SK-N-SH (cell line): ENCODE results near the gene HEMK1. TPM values are rescaled to one million over a fixed set of nuclear protein-coding genes. Genes with fewer than 3 reads are reported as not detected.

Experiments
- CTCF ChIA-PET: fragments of 300-600, 350-600 bp; formaldehyde crosslinking; extraction: SDS; loops from one replicate; lab custom pipeline; 2021; lab: Yijun Ruan, JAX
- POLR2A ChIA-PET: fragments of 350-600 bp; sonication (Branson Sonifier 250); formaldehyde crosslinking; extraction: SDS; loops from one replicate; lab custom pipeline; 2020; ENCODE audit warnings: antibody characterized with exemption, inconsistent platforms; lab: Yijun Ruan, JAX
- DNase-seq: peaks from one replicate; pipeline ENCODE4 v3.0.0; 2012
- H2AFZ ChIP-seq: fragments of 200-600 bp; sonication (generic); 2 replicates; pipeline ENCODE4 v1.8.1; 2016; ENCODE audit warnings: antibody characterized with exemption, mild to moderate bottlenecking, low read depth
- H3F3A ChIP-seq: fragments of 200-600 bp; sonication (generic); replicated peaks from 2 replicates; pipeline ENCODE3; 2016; ENCODE audit warnings: antibody characterized with exemption, mild to moderate bottlenecking; ENCODE audit not compliant: insufficient read depth
- H3K27ac ChIP-seq, 2 experiments: fragments of 200-500 bp in 1 of 2; fragments of 200-600 bp in 1 of 2; sonication (Bioruptor generic) in 1 of 2; sonication (generic), shearing (Covaris generic) in 1 of 2; 2 replicates each; pipeline versions ENCODE4 v1.5.1 to v1.6.1; 2014 to 2016; ENCODE audit warnings: low read depth in 2 of 2, inconsistent platforms in 1 of 2, low read length in 1 of 2, mild to moderate bottlenecking in 1 of 2, mixed read lengths in 1 of 2
- H3K27me3 ChIP-seq: fragments of 200-600 bp; sonication (generic), shearing (Covaris generic); 2 replicates; pipeline ENCODE4 v1.6.1; 2016; ENCODE audit warnings: mixed run types; ENCODE audit not compliant: insufficient read depth
- H3K36me3 ChIP-seq, 2 experiments: fragments of 200-500 bp in 1 of 2; fragments of 200-600 bp in 1 of 2; sonication (Bioruptor generic) in 1 of 2; sonication (generic) in 1 of 2; replicated peaks in 1 of 2; 2 replicates each; pipeline versions ENCODE3 to v1.5.1; 2014 to 2016; ENCODE audit warnings: low read length in 1 of 2, mild to moderate bottlenecking in 1 of 2; ENCODE audit not compliant: insufficient read depth in 2 of 2, control insufficient read depth in 1 of 2
- H3K4me1 ChIP-seq, 2 experiments: fragments of 200-500 bp in 1 of 2; fragments of 200-600 bp in 1 of 2; sonication (Bioruptor generic) in 1 of 2; sonication (generic), shearing (Covaris generic) in 1 of 2; 2 replicates each; pipeline versions ENCODE4 v1.5.1 to v1.6.1; 2014 to 2016; ENCODE audit warnings: low read depth in 1 of 2, low read length in 1 of 2, mixed run types in 1 of 2; ENCODE audit not compliant: insufficient read depth in 2 of 2, control insufficient read depth in 1 of 2
- H3K4me2 ChIP-seq: fragments of 200-600 bp; sonication (generic), shearing (Covaris generic); 2 replicates; pipeline ENCODE4 v1.6.1; 2017; ENCODE audit warnings: mixed run types
- H3K4me3 ChIP-seq, 2 experiments: fragments of 200-500 bp in 1 of 2; fragments of 200-600 bp in 1 of 2; sonication (Bioruptor generic) in 1 of 2; sonication (generic), shearing (Covaris generic) in 1 of 2; 2 replicates each; pipeline versions ENCODE4 v1.5.1 to v1.8.1; 2014 to 2016; ENCODE audit warnings: low read depth in 2 of 2, inconsistent platforms in 1 of 2, low read length in 1 of 2, mild to moderate bottlenecking in 1 of 2, mixed read lengths in 1 of 2, moderate library complexity in 1 of 2
- H3K79me2 ChIP-seq: fragments of 200-600 bp; sonication (generic); 2 replicates; pipeline ENCODE4 v1.8.1; 2017; ENCODE audit warnings: mild to moderate bottlenecking; ENCODE audit not compliant: insufficient read depth
- H3K9ac ChIP-seq: fragments of 200-600 bp; sonication (generic); 2 replicates; pipeline ENCODE4 v1.6.1; 2017; ENCODE audit warnings: mixed run types
- H3K9me2 ChIP-seq: fragments of 200-600 bp; sonication (generic); 2 replicates; pipeline ENCODE4 v1.6.1; 2017; ENCODE audit warnings: mixed run types
- H3K9me3 ChIP-seq: fragments of 200-600 bp; sonication (generic); 2 replicates; pipeline ENCODE4 v1.6.1; 2017; ENCODE audit warnings: mixed run types, mild to moderate bottlenecking, moderate library complexity
- H4K20me1 ChIP-seq: fragments of 200-600 bp; sonication (generic); 2 replicates; pipeline ENCODE4 v1.6.1; 2017; ENCODE audit warnings: mild to moderate bottlenecking, mixed run types; ENCODE audit not compliant: insufficient read depth
- FOXJ3 ChIP-seq: sonication (generic); formaldehyde crosslinking; IDR thresholded peaks from 2 replicates; pipeline ENCODE4 v1.5.1; 2020; ENCODE audit warnings: mild to moderate bottlenecking, missing genetic modification reagents
- GABPA ChIP-seq: IDR thresholded peaks from 2 replicates; pipeline ENCODE4 v1.4.0; 2012; ENCODE audit warnings: low read depth, mild to moderate bottlenecking
- GATA2 ChIP-seq: sonication (generic); formaldehyde crosslinking; IDR thresholded peaks from 2 replicates; pipeline ENCODE4 v1.5.0; 2020; ENCODE audit warnings: mild to moderate bottlenecking, missing genetic modification reagents
- NFIC ChIP-seq: IDR thresholded peaks from 2 replicates; pipeline ENCODE4 v1.4.0; 2012; ENCODE audit warnings: borderline replicate concordance
- POLR2AphosphoS5 ChIP-seq: IDR thresholded peaks from 2 replicates; pipeline ENCODE4 v1.6.1; 2012; ENCODE audit warnings: low read depth, low read length
- SIN3A ChIP-seq: IDR thresholded peaks from 2 replicates; pipeline ENCODE4 v1.6.1; 2012; ENCODE audit warnings: low read depth, mild to moderate bottlenecking, low read length, moderate library complexity, borderline replicate concordance
- TCF12 ChIP-seq: IDR thresholded peaks from 2 replicates; pipeline ENCODE4 v1.4.0; 2012
- TEAD4 ChIP-seq: IDR thresholded peaks from 2 replicates; pipeline ENCODE4 v1.4.0; 2012; ENCODE audit warnings: mild to moderate bottlenecking, borderline replicate concordance; ENCODE audit not compliant: insufficient read depth
- USF1 ChIP-seq: IDR thresholded peaks from 2 replicates; pipeline ENCODE4 v1.4.0; 2012; ENCODE audit warnings: low read depth, borderline replicate concordance
- YY1 ChIP-seq: IDR thresholded peaks from 2 replicates; pipeline ENCODE4 v1.4.0; 2012; ENCODE audit warnings: low read depth, mild to moderate bottlenecking
- WGBS: methylation state at CpG from one replicate; pipeline ENCODE4 v1.1.6; 2017; ENCODE audit warnings: low lambda C conversion rate; 5-methylcytosine and 5-hydroxymethylcytosine counted together
- polyA plus RNA-seq, 3 experiments: library from polyadenylated mRNA; depleted of rRNA; stranded (reverse); fragments of >200 nt; gene quantifications; 2 replicates each; pipeline ENCODE4 v1.2.3, GENCODE V29; 2012
- TF ChIP-seq, protein P1 (sequence below): IDR thresholded peaks from 2 replicates; pipeline ENCODE4 v1.4.0; 2012; ENCODE audit warnings: low read depth, borderline replicate concordance
- TF ChIP-seq, protein P2 (sequence below): IDR thresholded peaks from 2 replicates; pipeline ENCODE4; 2012
- TF ChIP-seq, protein P3 (sequence below): fragments of 200-600 bp; sonication (generic); IDR thresholded peaks from 2 replicates; pipeline ENCODE4 v1.6.1; 2017; ENCODE audit warnings: antibody characterized with exemption, mild to moderate bottlenecking, moderate library complexity

Gene HEMK1
- polyA plus RNA-seq, 1 of the 3 experiments (the other 2 are of a cell fraction): 15.4 TPM

DNA sequence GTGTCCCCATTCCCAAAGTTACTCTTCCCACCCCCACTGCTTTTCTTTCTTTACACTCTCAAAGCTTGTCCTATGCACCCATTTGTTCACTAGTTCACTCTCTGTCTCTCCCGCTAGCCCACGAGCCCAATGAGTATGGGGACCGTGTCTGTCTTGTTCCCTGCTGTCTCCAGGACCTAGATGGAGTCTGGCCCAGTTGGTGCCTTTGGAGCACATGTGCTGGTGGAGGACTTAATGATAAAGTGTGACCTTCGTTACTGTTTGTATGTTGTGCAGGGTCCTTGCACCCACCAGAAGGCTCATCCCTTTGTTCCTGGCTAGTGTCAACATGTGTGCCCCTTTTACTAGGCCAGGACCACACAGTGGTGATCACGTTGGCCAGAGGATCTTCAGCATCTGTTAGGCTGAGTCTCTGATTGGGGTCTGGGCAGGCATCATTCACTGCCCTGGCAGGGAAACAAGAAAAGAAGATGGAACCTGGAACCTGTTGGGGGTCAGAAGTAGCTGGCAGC is 34.8 kb downstream of the HEMK1 start:
- Histone ChIP-seq H3K36me3 (peaks cover 0 to 4% of the 10 kb centered on the region in 2 experiments), H3K27me3 (no peaks in the 10 kb centered on the region), H3K9me2 (no peaks in the 10 kb centered on the region), H3K9me3 (no peaks in the 10 kb centered on the region), H4K20me1 (no peaks in the 10 kb centered on the region), H3K9ac (no peak overlapping the region), H3K4me3 (no peak overlapping the region), H2AFZ (no peak overlapping the region), H3K4me2 (no peak overlapping the region), H3F3A (no peaks in the 10 kb centered on the region), H3K79me2 (no peaks in the 10 kb centered on the region), H3K4me1 (peaks cover 17 to 42% of the 10 kb centered on the region in 2 experiments), H3K27ac (no peak overlapping the region)
- no peak for DNase-seq
- TF ChIP-seq POLR2AphosphoS5 (no peak), YY1 (no peak), FOXJ3 (CRISPR knock-in tag) (no peak), GABPA (no peak), NFIC (no peak), TEAD4 (no peak), USF1 (no peak), GATA2 (CRISPR knock-in tag) (no peak), TCF12 (no peak), SIN3A (no peak)
- TF ChIP-seq, protein P1, sequence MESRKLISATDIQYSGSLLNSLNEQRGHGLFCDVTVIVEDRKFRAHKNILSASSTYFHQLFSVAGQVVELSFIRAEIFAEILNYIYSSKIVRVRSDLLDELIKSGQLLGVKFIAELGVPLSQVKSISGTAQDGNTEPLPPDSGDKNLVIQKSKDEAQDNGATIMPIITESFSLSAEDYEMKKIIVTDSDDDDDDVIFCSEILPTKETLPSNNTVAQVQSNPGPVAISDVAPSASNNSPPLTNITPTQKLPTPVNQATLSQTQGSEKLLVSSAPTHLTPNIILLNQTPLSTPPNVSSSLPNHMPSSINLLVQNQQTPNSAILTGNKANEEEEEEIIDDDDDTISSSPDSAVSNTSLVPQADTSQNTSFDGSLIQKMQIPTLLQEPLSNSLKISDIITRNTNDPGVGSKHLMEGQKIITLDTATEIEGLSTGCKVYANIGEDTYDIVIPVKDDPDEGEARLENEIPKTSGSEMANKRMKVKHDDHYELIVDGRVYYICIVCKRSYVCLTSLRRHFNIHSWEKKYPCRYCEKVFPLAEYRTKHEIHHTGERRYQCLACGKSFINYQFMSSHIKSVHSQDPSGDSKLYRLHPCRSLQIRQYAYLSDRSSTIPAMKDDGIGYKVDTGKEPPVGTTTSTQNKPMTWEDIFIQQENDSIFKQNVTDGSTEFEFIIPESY: no peak
- TF ChIP-seq, protein P2, sequence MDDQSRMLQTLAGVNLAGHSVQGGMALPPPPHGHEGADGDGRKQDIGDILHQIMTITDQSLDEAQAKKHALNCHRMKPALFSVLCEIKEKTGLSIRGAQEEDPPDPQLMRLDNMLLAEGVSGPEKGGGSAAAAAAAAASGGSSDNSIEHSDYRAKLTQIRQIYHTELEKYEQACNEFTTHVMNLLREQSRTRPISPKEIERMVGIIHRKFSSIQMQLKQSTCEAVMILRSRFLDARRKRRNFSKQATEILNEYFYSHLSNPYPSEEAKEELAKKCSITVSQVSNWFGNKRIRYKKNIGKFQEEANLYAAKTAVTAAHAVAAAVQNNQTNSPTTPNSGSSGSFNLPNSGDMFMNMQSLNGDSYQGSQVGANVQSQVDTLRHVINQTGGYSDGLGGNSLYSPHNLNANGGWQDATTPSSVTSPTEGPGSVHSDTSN: no peak
- TF ChIP-seq, protein P3, sequence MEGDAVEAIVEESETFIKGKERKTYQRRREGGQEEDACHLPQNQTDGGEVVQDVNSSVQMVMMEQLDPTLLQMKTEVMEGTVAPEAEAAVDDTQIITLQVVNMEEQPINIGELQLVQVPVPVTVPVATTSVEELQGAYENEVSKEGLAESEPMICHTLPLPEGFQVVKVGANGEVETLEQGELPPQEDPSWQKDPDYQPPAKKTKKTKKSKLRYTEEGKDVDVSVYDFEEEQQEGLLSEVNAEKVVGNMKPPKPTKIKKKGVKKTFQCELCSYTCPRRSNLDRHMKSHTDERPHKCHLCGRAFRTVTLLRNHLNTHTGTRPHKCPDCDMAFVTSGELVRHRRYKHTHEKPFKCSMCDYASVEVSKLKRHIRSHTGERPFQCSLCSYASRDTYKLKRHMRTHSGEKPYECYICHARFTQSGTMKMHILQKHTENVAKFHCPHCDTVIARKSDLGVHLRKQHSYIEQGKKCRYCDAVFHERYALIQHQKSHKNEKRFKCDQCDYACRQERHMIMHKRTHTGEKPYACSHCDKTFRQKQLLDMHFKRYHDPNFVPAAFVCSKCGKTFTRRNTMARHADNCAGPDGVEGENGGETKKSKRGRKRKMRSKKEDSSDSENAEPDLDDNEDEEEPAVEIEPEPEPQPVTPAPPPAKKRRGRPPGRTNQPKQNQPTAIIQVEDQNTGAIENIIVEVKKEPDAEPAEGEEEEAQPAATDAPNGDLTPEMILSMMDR: no peak
- 86% methylated on average over 4 of the region's 5 CpGs for WGBS
- CTCF ChIA-PET: interaction anchor here (1.0 to 25.1 kb wide), 3 partner anchors 10 to 786 kb away, joined by 3 to 648 read pairs (median 111); partner anchors contain the start of genes C3orf18, CISH, HEMK1 and MAPKAPK3
- POLR2A ChIA-PET: no interaction called here
